LNCAP (cell line): ENCODE data around the gene PPP1R1B.

Source experiments
- CTCF ChIP-seq: fragments of 450-650 bp; IDR thresholded peaks from 2 replicates; pipeline ENCODE4 v1.5.1; 2017; ENCODE audit warnings: mild to moderate bottlenecking

PPP1R1B gene

GRCh38 chr17:39663688-39664580 lies 37.2 kb downstream of the PPP1R1B start:
- TF ChIP-seq CTCF: no peak

DNA sequence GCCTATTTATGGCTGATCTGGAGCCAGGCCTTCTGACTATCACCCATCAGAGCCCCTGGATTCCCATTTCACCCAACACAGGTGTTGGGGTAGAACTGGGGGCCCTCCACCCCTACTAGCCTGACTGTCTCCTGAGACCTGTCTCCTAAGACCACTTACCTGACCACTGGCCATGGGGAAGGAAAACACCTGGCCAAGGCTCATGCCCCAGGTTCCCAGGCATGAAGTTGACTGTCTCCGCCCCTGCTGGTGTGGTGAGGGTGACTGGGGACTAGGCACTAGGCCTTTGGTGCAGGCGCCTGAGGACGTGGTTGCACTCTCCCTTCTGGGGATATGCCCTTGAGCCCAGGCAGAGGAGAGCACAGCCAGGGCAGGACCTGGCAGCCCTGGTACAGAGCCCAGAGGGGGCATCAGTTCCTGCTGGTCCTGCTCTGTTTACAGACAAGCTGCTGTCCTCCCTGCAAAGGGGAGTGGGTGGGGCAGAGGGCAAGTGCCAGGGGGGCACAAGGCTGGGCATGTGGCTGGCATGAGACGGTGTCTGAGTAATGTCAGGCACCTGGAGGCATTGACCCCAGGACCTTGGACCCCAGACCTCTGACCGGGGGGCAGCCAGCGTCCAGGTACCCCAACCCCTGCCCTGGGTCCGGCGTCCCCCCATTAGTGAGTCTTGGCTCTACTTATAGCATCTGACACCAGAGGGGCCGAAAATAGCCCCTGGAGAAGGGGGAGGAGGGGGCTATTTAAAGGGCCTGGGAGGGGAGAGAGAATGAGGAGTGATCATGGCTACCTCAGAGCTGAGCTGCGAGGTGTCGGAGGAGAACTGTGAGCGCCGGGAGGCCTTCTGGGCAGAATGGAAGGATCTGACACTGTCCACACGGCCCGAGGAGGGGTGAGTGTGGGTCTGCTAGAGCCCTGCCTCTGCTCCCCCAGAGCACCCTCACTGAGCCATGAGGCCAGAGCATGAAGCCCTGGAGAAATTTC lies 38.1 kb downstream of the PPP1R1B start, which contains the start of gene TCAP:
TCAP (plus strand) TSS at position 769 of the 981 bp plus-strand sequence; CDS start at position 780, 11 bp downstream.
- TF ChIP-seq CTCF: no peak

- no peak for TF ChIP-seq CTCF
Observed at GRCh38 chr17:39665642-39666224, 39.0 kb downstream of the PPP1R1B start.

DNA sequence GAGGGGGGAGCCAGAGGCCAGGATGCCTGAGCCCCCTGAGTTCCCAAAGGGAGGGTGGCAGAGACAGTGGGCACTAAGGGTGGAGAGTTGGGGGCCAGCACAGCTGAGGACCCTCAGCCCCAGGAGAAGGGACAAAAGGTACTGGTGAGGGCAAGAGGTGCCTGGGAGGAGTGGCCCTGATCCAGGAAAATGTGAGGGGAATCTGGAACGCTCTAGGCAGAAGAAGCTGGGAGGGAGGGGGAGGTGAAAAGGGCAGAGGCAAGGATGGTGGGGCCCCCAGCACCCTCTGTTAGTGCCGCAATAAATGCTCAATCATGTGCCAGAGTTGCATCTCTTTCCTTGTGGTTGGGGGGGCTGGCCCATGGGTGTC lies 39.5 kb downstream of the PPP1R1B start:
- no peak for TF ChIP-seq CTCF

DNA sequence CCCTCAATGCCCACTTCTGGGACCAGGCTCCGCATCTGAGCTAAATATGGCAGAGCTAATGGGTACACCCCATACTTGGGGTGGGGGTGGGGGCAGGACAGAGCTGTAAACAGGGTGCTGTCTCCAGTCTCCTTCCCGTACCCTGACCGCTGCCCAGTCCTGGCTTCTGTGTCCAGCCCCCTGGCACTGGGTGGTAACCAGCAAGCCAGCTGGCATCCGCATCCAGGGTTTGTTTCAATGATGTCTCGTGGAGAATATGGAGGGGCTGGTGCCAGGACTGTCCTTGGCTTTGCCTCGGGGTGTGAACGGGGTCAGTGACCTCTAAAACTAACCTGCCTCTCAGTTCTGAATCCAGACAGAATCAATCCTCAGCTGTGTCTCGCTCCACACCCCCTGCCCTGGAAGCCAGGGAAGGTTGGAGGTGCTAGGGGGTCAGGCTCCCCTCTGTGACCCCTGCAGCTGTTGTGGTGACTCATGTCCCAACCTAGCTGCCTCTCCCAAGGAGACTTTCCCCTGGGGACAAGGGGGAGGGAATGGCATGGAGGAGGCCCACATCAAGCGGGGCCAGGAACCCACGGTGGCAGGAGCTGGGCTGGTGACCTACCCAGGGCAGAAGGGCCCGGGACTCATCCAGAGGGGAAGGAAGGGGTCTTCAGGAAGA lies 40.0 kb downstream of the PPP1R1B start:
- TF ChIP-seq CTCF: no peak

DNA sequence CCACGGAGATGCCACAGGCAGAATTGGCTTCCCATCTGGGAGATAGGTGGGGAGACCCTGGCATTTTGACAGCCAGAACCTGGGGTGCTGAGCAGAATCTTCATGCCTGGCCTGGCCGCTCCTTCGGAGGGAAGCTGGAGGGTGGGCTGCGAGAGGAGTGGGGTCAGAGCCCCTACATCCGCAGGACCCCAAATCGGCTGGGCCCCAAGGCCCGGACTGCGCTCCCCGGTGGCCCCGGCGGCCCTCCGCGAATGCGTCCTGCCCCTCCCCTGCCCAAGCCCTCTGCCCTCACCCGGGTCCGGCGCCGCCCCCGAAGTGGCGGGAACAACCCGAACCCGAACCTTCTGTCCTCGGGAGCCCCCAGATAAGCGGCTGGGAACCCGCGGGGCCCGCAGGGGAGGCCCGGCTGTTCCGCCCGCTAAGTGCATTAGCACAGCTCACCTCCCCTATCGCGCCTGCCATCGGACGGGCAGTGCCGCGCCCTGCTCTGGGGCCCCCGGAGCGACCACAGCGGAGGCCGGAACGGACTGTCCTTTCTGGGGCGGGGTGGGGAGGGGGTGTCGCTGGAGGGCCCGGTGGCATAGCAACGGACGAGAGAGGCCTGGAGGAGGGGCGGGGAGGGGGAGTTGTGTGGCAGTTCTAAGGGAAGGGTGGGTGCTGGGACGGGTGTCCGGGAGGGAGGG lies 40.7 kb downstream of the PPP1R1B start:
- TF ChIP-seq CTCF: no peak
